DMS153 (cell line): ENCODE results near the gene CYSTM1.
"Not testable (repeated sequence)": the region's sequence is repeated elsewhere in the genome, so short reads cannot be mapped to it uniquely, and the experiment has no call there.

ENCODE experiments used
- DNase-seq: peaks from one replicate; lab custom pipeline; 2025; lab: John Stamatoyannopoulos, UW

The CYSTM1 gene

DNA sequence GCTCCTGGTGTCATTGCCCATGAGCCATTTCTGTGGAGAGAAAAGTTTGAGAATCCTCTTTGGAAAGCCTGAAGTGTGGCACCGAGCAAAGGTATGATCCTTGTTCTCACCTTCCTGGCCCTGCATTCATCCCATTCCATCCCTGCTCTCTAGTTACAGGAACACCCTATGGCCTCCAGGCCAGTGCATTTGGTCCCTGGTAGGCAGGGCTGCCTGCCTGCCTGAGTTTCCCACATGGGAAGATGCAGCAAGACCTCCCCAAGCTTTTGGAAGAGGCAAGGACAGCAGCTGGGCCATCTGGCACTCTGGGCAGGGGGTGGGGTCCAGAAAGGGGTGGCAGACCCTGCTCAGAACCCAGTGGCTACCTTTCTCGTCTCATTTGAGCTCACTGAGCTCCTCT, 24.8 kb upstream of the CYSTM1 start:
- DNase-seq = no peak

DNA sequence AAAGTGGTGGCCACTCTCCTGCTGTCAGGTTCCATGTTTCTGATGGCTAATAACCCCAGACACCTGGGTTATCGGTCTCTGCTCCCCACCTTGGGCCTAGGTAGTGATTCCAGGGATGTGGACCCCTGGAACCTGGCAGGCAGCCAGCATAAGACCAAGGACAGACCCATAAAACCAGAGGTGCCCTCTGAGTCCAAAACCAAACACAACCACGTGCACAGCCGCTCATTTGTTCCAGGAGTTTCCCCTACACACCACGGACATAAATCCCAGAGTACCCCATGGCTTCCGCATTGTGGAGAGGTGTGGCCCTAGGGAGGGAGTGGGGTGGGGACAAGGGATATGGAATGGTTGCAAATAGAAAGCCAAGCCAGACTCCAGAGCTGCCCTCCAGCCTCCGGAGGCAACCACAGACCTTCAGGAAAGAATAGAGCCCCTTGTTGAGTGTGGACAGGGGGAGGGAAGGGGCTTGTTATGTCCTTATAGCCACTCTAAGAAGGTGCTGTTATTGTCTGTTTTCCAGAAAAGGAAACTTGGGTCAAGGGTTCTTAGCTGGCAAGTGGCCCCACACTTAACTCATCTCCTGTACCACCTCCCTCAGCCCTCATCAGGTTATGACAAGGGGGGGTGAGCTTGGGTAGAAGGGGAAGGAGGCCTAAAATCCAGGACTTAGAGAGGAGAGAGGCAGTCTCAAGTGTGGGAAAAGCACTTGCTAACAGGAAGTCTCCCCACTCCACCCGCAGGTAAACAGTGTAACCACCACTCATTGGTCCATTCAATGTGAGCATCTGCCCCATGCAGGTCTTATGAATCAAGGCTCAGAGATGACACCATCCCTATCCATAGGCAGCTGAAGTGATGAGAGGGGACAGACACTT, 23.6 kb upstream of the CYSTM1 start:
- peak; percentile 48 for DNase-seq

DNA sequence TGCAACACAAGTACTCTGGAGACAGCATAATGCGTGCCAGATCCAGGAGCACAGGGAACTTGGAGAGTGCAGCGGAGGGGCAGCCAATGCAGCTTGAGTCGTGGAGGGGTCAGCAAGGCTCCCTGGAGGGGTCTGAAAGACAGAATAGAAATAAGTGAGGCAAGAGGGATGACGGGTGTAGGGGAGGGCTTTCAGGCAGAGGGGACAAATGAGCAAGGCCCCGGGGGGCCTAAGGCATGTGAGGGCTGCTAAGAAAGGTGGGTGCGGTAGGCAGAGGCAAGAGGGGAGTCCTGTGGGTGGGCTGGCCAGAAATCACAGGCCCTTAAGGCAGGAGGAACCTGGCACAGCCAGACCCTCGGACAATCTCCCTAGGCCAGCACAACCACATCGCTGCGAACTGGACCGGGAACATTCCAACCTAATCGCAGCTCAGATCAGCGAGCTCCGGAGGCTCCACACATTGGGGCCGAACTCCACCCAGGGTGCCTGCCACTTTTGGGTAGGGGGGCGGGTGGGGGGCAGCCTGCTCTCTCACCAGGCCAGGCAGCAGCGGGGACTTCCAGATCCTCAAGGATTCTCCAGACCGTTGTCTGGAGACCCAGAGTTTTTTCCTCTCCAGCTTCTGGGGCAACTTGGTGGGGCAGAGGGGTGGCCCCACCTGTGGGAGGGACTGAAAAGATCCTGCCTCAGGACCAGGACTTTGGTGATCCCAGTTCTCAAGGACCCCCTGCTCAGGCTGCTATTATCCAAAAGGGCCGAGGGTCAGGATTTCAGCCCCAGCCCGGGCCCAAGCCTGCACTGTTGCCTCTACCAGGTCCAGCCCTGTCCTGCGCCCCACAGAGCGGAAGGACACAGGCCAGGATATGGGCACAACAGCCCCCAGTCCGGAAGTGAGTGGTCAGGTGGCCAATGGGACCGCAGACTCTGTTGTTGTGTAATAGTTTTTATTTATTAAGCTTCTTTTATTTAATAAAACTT, 22.7 kb upstream of the CYSTM1 start:
- no peak for DNase-seq

DNA sequence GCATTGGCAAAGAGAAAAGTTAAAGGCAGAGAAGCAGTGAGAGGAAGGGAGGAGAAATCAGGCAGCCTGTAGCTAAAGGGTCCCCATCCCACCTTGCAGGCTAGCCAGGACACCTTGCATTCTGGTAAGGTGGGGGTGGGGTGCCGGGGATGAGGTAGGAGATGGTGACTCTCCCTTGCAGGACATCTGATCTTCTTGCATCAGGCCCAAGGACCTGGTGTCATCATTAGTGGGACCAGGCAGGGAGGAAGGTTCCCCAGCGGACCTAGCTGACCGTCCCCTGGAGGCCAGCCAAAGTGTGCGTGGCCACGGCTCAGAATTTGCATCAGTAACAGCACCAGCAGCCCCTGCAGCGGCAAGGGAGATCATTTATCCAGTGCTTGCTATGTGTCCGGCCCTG, 21.7 kb upstream of the CYSTM1 start:
- no peak for DNase-seq

DNA sequence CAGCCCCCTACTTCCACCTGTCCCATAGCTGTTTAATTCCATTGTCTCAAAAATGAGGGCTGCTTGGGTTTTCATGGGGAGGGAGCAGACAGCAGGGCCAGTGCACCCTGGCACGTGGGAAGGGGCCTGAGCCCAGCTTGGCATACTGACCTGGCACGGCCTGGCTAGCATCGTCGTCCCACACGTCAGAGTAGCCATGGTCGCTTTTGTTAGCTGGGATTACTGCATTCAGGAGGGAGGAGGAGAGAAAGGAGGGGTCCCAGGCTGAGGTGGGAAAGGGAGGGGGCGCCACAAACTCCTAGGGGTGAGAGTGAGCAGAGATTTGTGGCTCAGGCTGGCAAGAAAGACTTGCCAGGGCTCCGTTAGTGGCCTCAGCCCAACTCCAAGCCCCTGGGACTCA, 21.1 kb upstream of the CYSTM1 start:
- no peak for DNase-seq

DNA sequence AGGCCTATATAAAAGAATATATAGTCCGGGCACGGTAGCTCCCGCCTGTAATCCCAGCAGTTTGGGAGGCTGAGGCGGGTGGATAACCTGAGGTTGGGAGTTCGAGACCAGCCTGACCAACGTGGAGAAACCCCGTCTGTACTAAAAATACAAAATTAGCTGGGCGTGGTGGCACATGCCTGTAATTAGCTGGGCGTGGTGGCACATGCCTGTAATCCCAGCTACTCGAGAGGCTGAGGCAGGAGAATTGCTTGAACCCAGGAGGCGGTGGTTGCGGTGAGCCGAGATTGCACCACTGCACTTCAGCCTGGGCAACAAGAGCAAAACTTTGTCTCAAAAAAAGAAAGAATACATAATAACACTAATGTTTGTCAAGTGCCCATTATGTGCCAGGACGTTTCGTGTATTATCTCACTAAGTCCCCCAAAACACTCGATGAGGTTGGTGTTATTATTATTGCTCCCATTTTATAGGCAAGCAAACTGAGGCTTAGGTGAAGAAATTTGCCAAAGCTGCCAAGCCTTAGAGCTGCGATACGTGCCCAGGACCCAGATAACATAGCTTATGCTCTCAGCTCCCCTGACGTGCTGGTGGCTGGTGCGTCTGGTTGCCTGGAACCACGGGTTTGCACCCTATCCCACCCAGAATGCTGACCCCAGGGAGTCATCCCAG, 20.1 kb upstream of the CYSTM1 start:
- not testable (repeated sequence) for DNase-seq

DNA sequence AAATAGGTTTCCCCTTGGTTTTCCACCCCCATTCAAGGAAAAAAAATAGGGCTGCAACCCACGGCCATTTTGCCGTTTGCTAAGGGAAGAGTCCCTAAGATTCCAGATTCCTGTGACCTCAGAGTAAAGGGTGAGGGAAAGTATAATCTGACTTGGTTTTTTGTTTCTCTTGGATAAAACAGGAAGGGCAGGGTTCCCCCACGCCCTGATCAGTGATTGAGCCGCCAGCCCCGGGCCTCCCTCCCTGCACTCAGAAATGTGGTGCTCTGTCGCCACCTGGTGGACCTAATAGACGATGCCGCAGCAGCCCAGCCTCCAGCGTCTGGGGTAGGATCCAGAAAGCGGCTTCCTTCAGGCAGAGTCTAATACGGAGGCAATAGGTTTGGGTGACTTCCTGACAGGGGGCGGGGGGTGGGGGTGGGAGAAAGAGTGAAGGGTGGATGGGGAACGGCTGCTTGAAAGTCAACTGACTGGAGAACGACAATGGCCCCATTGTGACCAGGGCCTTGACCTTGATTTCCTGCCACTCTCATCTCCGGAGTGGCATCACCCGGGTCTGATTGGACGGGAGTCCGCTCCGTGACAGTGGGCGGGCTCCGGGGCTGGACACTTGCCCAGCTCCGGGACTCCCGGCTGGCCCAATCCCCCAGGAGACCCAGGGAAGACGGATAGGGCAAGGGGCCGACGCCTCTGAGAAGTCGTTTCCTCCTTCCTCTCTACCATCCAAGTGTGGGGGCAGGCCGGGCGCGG, 17.8 kb upstream of the CYSTM1 start:
- DNase-seq = peak; percentile 29

DNA sequence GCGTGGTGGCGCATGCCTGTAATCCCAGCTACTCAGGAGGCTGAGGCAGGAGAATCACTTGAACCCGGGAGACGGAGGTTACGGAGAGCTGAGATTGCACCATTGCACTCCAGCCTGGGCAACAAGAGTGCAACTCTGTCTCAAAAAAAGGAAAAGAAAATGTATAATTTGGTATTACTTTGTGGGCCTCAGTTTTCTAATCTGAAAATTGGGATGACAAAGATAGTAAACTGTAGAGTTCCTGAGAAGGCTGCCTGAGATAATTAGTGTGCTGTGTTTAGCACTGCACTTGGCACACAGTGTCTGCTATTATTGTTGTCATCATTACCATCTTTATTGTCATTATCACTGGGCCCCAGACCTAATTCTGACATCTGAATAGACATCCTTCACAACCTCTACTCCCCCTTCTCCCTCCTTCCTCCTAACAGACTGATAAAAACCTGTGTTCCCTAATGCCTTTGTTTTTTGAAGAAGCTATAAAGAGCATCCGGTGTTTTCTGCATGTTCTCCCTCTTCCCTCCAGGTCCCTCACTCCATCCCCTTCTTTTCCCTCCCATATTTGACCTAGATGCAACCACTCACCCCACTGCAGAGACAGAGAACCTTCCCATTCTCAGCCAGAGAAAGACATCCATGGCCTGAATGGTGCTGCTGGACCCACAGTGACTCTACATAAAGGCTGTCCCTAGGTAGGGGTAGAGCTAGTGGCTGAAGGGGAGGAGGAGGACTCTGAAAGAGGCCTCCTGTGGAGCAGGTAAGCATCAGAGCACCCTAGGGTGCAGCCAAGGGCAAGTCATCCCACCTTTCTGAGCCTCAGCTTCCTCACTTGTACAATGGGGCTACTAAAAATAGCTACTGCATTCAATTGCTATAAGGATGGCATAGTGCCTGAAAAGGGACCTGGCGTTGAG, 15.7 kb upstream of the CYSTM1 start:
- DNase-seq = no peak

DNA sequence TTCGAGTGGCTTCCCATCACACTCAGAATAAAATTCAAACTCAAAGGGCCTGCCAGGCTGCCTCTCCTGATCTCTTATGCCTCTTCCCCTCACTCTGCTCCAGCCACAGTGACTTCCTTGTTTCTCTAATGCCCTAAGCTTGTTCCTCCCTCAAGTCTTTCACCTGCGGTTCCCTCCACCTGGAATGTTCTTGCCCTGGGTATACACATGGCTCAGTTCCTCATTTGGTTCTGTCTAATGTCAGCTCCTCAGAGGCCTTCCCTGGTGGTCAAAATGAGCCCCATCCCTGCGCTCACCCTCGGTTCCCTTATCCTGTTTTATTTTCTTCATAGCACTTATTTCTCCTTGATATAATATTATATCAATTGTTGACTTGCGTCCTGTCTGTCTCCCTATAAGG, 12.7 kb upstream of the CYSTM1 start:
- no peak for DNase-seq

DNA sequence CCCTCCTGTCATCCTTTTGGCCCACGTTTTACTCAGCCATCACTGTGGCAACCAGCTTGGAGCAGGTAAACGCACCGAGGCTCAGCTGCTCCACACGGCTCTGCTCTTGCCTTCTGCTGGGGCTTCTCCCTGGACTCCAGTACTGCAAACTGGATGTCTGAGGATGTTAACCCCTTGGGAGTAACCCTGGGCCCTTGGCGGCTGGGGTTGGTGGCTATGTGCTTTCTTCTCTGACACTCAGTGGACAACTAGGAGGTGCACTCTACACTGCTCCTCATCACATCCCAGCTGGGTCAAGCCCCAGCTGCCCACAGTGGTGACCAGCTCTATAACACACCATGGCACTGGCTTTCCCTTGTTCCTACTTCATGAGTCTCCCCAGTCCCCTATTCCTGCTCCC, 12.2 kb upstream of the CYSTM1 start:
- DNase-seq = no peak

DNA sequence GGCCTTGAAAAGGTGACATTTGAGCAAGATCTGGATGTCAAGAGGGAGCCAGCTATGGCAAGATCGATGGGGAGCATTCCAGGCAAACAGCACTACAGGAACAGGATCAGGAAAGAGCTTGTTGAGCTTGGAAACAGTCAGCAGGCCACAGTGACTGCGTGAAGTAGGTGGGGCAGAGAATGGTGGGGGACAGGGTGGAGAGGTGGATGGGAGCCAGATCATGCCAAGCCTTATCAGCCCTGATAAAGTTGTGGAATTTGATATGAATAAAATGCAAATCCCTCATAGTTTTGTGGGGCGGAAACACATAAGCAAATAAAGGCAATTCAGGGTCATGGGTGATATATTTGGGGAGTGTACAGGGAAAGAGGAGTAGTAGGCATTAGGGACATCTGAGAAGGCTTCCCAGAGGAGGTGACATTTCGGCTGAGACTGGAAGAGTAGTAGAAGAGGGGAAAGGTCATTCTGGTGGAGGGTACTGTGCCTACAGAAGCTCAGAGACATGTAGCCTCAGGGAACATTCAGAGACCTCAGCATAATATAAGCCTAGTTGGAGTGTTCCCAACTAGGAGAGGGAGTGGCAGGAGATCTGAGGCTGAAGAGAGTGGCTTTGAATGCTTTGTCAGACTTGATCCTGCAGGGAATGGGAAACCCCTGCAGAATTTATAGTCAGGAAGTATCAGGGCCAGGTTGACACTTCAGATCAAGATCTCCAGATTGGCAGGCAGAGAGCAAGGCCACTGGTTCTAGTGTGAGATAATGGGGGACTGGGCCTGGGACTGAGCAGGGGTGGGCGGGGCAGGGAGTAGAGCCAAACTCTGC, 9.7 kb upstream of the CYSTM1 start:
- DNase-seq = no peak

DNA sequence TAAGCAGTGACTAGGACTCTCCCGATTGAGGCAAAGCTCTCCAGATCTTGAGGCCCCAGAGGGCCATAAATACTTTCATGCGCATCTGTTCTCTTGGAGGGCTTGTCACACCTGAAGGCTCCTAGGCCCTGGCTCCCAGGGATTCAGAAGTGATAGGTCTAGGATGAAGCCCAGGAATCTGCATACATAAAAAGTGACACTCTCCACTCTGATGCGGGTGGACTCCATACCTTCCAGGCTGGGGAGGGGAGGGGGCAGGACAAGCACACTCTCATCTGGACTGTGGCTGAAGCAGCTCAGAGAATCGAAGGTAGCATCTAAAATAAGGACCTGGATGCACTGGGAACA, 9.1 kb upstream of the CYSTM1 start:
- DNase-seq = no peak

DNA sequence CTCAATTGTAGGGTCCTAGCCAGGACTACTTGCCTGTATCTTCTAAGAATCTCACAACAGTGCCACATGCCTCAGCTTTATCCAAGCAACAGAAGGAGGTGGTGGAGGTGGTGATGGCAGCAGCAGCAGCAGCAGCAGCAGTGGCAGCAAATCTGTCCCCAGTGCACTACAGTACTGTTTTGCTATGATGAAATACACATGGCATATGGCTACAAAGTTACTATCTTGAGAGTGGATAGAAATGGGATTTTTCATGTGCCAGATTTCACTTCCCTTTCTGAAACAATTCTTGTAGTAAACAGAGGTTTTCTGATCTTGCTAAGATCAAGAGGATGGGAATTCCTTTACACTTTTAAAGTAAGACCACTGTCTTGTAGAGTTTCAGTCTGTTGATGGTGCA, 8.1 kb upstream of the CYSTM1 start:
- DNase-seq = no peak

DNA sequence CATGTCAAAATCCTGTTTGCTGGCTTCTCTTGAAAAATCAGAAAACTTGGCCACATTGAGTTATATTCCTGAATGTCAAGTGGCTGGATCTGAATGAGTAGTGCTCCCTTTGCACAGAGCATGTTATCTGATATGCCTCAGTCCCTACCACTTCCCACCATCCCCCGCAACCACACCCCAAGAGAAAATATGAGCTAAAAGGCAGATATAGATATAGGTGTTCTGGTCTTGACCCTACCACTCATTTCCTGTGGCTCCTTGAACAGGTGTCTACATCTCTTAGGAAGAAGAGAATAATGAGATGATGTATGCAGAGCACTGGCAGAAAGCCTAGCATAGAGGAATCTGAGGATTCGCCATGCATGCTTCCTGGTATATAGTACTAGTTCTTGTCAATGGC, 6.6 kb upstream of the CYSTM1 start:
- DNase-seq = no peak

DNA sequence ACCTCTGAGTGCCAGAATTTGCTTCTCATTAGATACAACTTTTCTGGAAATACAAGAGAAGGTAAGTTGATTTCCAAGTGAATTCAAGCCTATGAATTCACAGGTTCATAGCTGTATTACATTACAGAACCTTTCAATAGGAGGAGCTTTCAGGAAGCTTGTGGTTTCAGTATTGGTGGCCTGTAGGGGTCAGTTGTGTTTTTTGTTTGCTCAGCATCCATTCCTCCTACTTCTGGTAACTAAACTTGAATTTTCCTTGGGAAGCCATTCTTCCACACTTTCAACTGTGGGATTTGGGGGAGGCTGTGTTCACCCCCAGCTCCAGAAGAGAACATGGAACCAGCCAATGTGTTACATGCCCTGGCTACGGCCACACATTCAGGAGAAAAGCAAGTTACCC, 5.6 kb upstream of the CYSTM1 start:
- DNase-seq = no peak

DNA sequence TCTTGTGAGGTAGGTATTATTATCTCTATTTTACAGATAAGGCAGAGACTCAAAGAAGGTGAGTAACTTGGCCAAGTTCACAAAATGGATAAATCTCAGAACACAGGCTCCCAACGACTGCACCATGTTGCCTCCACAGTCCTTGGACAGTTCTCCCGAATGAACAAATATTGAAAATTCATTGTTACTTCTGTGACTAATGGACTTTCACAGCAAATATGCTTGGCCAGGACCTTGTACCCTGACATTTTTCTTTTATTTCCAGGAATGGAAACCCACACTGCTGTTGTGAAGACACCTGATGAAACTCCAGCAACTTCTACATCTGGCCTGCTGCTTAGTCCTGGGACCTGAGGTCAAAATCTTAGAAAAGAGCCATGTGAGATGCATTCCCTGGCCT, 2.5 kb upstream of the CYSTM1 start:
- DNase-seq = no peak

DNA sequence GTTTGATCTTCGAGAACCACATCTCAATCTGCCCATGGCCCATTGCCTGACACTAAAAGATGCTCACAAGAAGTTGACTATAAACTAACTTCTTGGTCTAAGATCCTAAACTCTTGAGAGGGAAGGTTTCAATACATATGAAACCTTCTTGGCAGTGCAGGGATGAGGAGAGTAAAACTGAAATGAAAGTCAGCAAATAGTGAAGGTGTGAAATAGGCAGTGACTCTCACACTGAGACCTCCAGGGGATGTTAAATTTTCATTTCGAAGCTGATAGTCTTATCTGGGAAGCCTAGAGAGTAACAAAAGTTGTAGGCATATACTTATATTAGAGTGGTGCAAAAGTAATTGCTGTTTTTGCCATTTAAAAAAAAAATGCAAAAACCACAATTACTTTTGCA, 974 bp upstream of the CYSTM1 start:
- no peak for DNase-seq

DNA sequence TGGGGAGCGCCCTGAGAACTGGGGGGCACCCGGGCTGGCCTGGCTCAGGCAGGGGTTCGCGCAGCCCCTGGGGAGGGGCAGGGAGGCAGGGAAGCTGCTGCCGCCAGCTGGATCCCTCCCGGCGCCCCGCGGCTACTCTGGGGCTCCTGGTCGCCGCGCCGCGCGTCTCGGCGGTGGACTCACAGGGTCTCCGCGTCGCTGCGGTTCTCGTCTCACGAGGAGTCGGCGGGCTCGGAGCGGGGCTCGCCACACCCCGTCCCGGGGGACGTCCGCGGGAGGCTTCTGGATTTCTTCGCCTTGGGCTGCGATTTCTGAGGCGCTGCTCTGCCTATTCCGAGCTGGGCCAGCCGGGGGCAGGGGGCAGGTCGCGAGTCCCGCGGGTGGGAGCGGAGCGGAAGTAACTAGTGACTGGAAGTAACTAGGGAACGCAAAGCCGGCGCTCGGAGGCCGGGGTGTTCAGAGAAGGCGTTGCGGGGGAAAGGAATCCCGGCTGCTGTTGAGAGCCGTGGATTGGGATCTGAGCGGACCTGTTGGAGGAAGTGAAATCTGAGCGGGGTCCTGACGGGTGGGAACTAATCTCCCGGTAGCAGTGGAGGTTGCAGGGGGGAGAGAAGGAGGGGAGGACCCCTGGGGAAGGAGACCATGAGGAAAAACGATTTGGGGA, 511 bp downstream of the CYSTM1 start:
- no peak for DNase-seq

DNA sequence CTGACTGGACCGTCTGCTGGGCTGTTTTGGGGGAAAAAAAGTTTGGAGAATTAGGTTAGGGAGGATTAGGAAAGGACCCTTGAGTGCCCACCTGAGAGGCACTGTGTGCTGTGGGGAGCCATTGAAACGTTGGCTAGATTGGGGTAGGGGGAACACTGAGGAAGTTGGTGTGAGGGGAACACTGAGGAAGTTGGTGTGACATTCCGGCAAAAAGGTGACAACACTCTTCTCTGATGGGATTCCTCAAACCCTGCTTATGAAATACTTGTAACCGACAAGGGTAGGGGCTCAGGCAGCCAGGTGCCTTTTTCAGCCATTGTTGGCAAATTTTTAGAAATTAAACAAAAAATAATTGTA, 1.0 kb downstream of the CYSTM1 start:
- DNase-seq = no peak

DNA sequence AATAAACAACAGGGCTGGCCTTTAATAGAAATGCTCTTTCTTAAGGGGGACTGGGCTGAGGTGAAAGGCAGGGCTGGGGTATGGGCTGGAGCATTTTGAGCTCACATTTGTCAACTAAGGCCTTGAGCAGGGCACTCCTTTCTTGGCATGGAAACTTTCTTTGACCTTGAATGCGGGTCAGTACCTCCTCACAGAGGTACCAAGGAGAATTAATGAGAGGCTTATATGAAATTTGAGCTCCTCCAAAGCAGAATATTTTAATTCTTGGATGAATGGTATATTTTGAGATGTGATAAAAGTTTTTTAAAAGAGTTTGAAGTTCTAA, 3.1 kb downstream of the CYSTM1 start:
- no peak for DNase-seq
